IMR-90 (cell line): ENCODE measurements around the gene ITGAE. TPM values are rescaled to one million over a fixed set of nuclear protein-coding genes. Genes with fewer than 3 reads are reported as not detected.

ENCODE experiments used
- ATAC-seq: fragments of 200-7000 bp; cut with Tn5 transposase; 2 replicates; pipeline ENCODE4 v1.9.1; 2020; ENCODE audit warnings: low read depth, mild to moderate bottlenecking, moderate library complexity
- BruUV-seq: library from RNA; stranded (reverse); fragments of 400-500 nt; replicated peaks from 2 replicates; lab custom pipeline; 2021; lab: Mats Ljungman, UMichigan
- CTCF ChIA-PET: fragments of 300-600 bp; formaldehyde crosslinking; extraction: SDS; loops from one replicate; lab custom pipeline; 2021; ENCODE audit warnings: antibody characterized with exemption; lab: Yijun Ruan, JAX
- POLR2A ChIA-PET: fragments of 300-600 bp; sonication (Branson Sonifier 250); formaldehyde crosslinking; loops from one replicate; lab custom pipeline; 2022; ENCODE audit warnings: antibody characterized with exemption; ENCODE audit not compliant: unreplicated experiment; lab: Charles Lee
- DNase-seq: peaks from one replicate; pipeline ENCODE4 v3.0.0; 2013
- H2AFZ ChIP-seq: replicated peaks from 2 replicates; pipeline ENCODE3; 2013; ENCODE audit warnings: low read length, mild to moderate bottlenecking; ENCODE audit not compliant: poor library complexity
- H2AK5ac ChIP-seq: 2 replicates; pipeline ENCODE4 v1.6.1; 2013; ENCODE audit warnings: low read depth, low read length, inconsistent platforms
- H2AK9ac ChIP-seq: replicated peaks from 2 replicates; pipeline ENCODE3; 2013; ENCODE audit warnings: mild to moderate bottlenecking, low read depth, low read length, moderate library complexity; ENCODE audit not compliant: poor library complexity
- H2BK120ac ChIP-seq: 2 replicates; pipeline ENCODE4 v1.6.1; 2013; ENCODE audit warnings: low read depth, low read length, inconsistent platforms
- H2BK15ac ChIP-seq: 3 replicates; pipeline ENCODE4 v1.6.1; 2013; ENCODE audit warnings: low read depth, low read length, inconsistent platforms
- H2BK20ac ChIP-seq: 2 replicates; pipeline ENCODE4 v1.6.1; 2013; ENCODE audit warnings: low read depth, mild to moderate bottlenecking, inconsistent platforms, low read length, moderate library complexity
- H2BK5ac ChIP-seq: 2 replicates; pipeline ENCODE4 v1.6.1; 2013; ENCODE audit warnings: mild to moderate bottlenecking, low read depth, low read length, inconsistent platforms; ENCODE audit not compliant: poor library complexity, severe bottlenecking
- H3K14ac ChIP-seq: replicated peaks from 2 replicates; pipeline ENCODE4 v1.6.1; 2013; ENCODE audit warnings: low read depth, low read length, inconsistent platforms
- H3K18ac ChIP-seq: 2 replicates; pipeline ENCODE4 v1.6.1; 2013; ENCODE audit warnings: low read depth, low read length, control low read depth
- H3K23ac ChIP-seq: 2 replicates; pipeline ENCODE4 v1.6.1; 2013; ENCODE audit warnings: low read depth, low read length, inconsistent platforms
- H3K27ac ChIP-seq: 2 replicates; pipeline ENCODE4 v1.5.1; 2013; ENCODE audit warnings: mild to moderate bottlenecking, control low read depth, low read length; ENCODE audit not compliant: insufficient read depth
- H3K27me3 ChIP-seq: 2 replicates; pipeline ENCODE4 v1.6.1; 2013; ENCODE audit warnings: low read length; ENCODE audit not compliant: control insufficient read depth, insufficient read depth
- H3K36me3 ChIP-seq: 2 replicates; pipeline ENCODE4 v1.6.1; 2013; ENCODE audit warnings: low read length, mixed read lengths; ENCODE audit not compliant: control insufficient read depth, insufficient read depth
- H3K4ac ChIP-seq: 2 replicates; pipeline ENCODE4 v1.6.1; 2013; ENCODE audit warnings: low read depth, low read length, inconsistent platforms
- H3K4me1 ChIP-seq: 2 replicates; pipeline ENCODE4 v1.6.1; 2013; ENCODE audit warnings: low read length, mixed read lengths; ENCODE audit not compliant: control insufficient read depth, insufficient read depth
- H3K4me2 ChIP-seq: 2 replicates; pipeline ENCODE4 v1.6.1; 2013; ENCODE audit warnings: low read depth, mild to moderate bottlenecking, control low read depth, low read length, moderate library complexity
- H3K4me3 ChIP-seq: 2 replicates; pipeline ENCODE4 v1.5.1; 2013; ENCODE audit warnings: low read depth, mild to moderate bottlenecking, control low read depth, low read length, moderate library complexity; ENCODE audit not compliant: insufficient read depth
- H3K56ac ChIP-seq: 2 replicates; pipeline ENCODE4 v1.6.1; 2013; ENCODE audit warnings: low read length, inconsistent platforms; ENCODE audit not compliant: insufficient read depth; ENCODE audit errors: extremely low read depth
- H3K79me1 ChIP-seq, 2 experiments: 2 replicates each; pipeline ENCODE4 v1.6.1; 2013; ENCODE audit warnings: low read length in 2 of 2, inconsistent platforms in 1 of 2, low read depth in 1 of 2
- H3K9ac ChIP-seq: 2 replicates; pipeline ENCODE4 v1.6.1; 2013; ENCODE audit warnings: low read depth, low read length, control low read depth
- H3K9me1 ChIP-seq: 2 replicates; pipeline ENCODE4 v1.6.1; 2013; ENCODE audit warnings: low read length, inconsistent platforms; ENCODE audit not compliant: insufficient read depth
- H3K9me3 ChIP-seq: 2 replicates; pipeline ENCODE4 v1.6.1; 2013; ENCODE audit warnings: low read length; ENCODE audit not compliant: control insufficient read depth, insufficient read depth
- H4K20me1 ChIP-seq: 2 replicates; pipeline ENCODE4 v1.6.1; 2013; ENCODE audit warnings: low read length, inconsistent platforms; ENCODE audit not compliant: insufficient read depth
- H4K5ac ChIP-seq: 2 replicates; pipeline ENCODE4 v1.6.1; 2013; ENCODE audit warnings: mild to moderate bottlenecking, low read depth, low read length, control low read depth
- H4K8ac ChIP-seq, 2 experiments: 2 replicates each; pipeline ENCODE4 v1.6.1; 2013; ENCODE audit warnings: low read depth in 2 of 2, low read length in 2 of 2, control low read depth in 1 of 2, inconsistent platforms in 1 of 2
- H4K91ac ChIP-seq: 2 replicates; pipeline ENCODE4 v1.6.1; 2013; ENCODE audit warnings: low read depth, low read length, inconsistent platforms; ENCODE audit not compliant: insufficient read depth
- BHLHE40 ChIP-seq: fragments of 150-350 bp; IDR thresholded peaks from 2 replicates; pipeline ENCODE4 v1.6.1; 2016; ENCODE audit warnings: mild to moderate bottlenecking, low read depth, low read length
- CEBPB ChIP-seq: IDR thresholded peaks from 2 replicates; pipeline ENCODE4 v1.6.1; 2012; ENCODE audit warnings: low read depth, low read length, improper control_type of control experiment
- CHD1 ChIP-seq: IDR thresholded peaks from 2 replicates; pipeline ENCODE4 v1.6.1; 2012; ENCODE audit warnings: low read depth, low read length, improper control_type of control experiment
- CTCF ChIP-seq: conservative IDR thresholded peaks from 2 replicates; pipeline ENCODE4 v1.5.1; 2012; ENCODE audit warnings: mild to moderate bottlenecking, low read depth, low read length, improper control_type of control experiment
- ELK1 ChIP-seq: fragments of 150-350 bp; IDR thresholded peaks from 2 replicates; pipeline ENCODE4 v1.6.1; 2016; ENCODE audit warnings: low read depth, mild to moderate bottlenecking, low read length, moderate library complexity, borderline replicate concordance
- FOS ChIP-seq: fragments of 150-350 bp; IDR thresholded peaks from 2 replicates; pipeline ENCODE4 v1.6.1; 2016; ENCODE audit warnings: low read depth, low read length
- MAFK ChIP-seq: IDR thresholded peaks from 2 replicates; pipeline ENCODE4 v1.6.1; 2012; ENCODE audit warnings: low read depth, low read length, improper control_type of control experiment
- MAZ ChIP-seq: IDR thresholded peaks from 2 replicates; pipeline ENCODE4 v1.6.1; 2012; ENCODE audit warnings: low read depth, mild to moderate bottlenecking, low read length, improper control_type of control experiment, moderate library complexity, borderline replicate concordance
- MXI1 ChIP-seq: IDR thresholded peaks from 2 replicates; pipeline ENCODE4 v1.6.1; 2012; ENCODE audit warnings: low read depth, mild to moderate bottlenecking, low read length, moderate library complexity, borderline replicate concordance
- NFE2L2 ChIP-seq: fragments of 150-350 bp; IDR thresholded peaks from 2 replicates; pipeline ENCODE4 v1.6.1; 2016; ENCODE audit warnings: low read depth, mild to moderate bottlenecking, low read length
- POLR2A ChIP-seq: IDR thresholded peaks from 2 replicates; pipeline ENCODE4 v1.6.1; 2012; ENCODE audit warnings: mild to moderate bottlenecking, low read depth, low read length
- RAD21 ChIP-seq: IDR thresholded peaks from 2 replicates; pipeline ENCODE4 v1.6.1; 2012; ENCODE audit warnings: low read length, improper control_type of control experiment
- RFX5 ChIP-seq: IDR thresholded peaks from 2 replicates; pipeline ENCODE4 v1.8.0; 2012; ENCODE audit warnings: low read depth, mild to moderate bottlenecking, low read length, moderate library complexity
- SMC3 ChIP-seq: fragments of 150-350 bp; IDR thresholded peaks from 2 replicates; pipeline ENCODE4 v1.6.1; 2016; ENCODE audit warnings: low read depth, mild to moderate bottlenecking, antibody characterized with exemption, low read length, moderate library complexity
- USF2 ChIP-seq: fragments of 150-350 bp; IDR thresholded peaks from 2 replicates; pipeline ENCODE4 v1.6.1; 2017; ENCODE audit warnings: mild to moderate bottlenecking, antibody characterized with exemption, low read length, low read depth
- WGBS, 2 experiments: methylation state at CpG; one replicate each; pipeline versions ENCODE4 v1.1.5 to v1.1.7; 2013; ENCODE audit warnings: missing lambda C conversion rate in 2 of 2; ENCODE audit not compliant: insufficient read length in 1 of 2; ENCODE audit errors: extremely low coverage in 2 of 2; 5-methylcytosine and 5-hydroxymethylcytosine counted together
- dilution Hi-C: fragments of 300-500 bp; cut with HindIII; formaldehyde crosslinking; loops from one replicate; pipeline ENCODE4 v1.14.3; 2018; ENCODE audit warnings: low sequenced_read_pairs; ENCODE audit not compliant: unreplicated experiment
- in situ Hi-C: fragments of 300-500 bp; cut with MboI; formaldehyde crosslinking; loops from 3 replicates; pipeline ENCODE4 v1.14.3; 2019; ENCODE audit warnings: low sequenced_read_pairs, inconsistent platforms, mixed read lengths
- intact Hi-C: fragments of 100-400 bp; cut with micrococcal nuclease; formaldehyde crosslinking; loops from 2 replicates; pipeline ENCODE4 v1.10.0; 2022
- polyA plus RNA-seq, 3 experiments: library from polyadenylated mRNA; depleted of rRNA; stranded (reverse); fragments of >200 nt; gene quantifications; 2 replicates each; pipeline ENCODE4 v1.2.3, GENCODE V29; 2012; ENCODE audit warnings: low replicate concordance in 1 of 3
- total RNA-seq: library from RNA; depleted of rRNA; stranded (reverse); fragments of >200 nt; gene quantifications from 2 replicates; pipeline ENCODE4 v1.2.3, GENCODE V29; 2012

Gene ITGAE
- total and polyA plus RNA-seq, 2 of the 4 experiments (the other 2 are of a cell fraction): 54.1 to 60.8 TPM

GRCh38 chr17:3815122-3815521 is 14.1 kb upstream of the ITGAE start:
- Histone ChIP-seq H2BK15ac (no peak overlapping the region), H2AK9ac (no peak overlapping the region), H3K9me3 (no peaks in the 10 kb centered on the region), H4K91ac (no peak overlapping the region), H3K27ac (no peak overlapping the region), H3K9ac (no peak overlapping the region), H3K4me1 (no peaks in the 10 kb centered on the region), H4K5ac (no peak overlapping the region), H3K4me2 (no peak overlapping the region), H2BK120ac (no peak overlapping the region), H3K4ac (no peak overlapping the region), H3K18ac (no peak overlapping the region), H3K23ac (no peak overlapping the region), H3K27me3 (no peaks in the 10 kb centered on the region), H2AFZ (no peak overlapping the region), H3K79me1 (peaks cover 3 to 6% of the 10 kb centered on the region in 2 experiments; a peak in 1 of 4 replicates), H2AK5ac (no peak overlapping the region), H2BK5ac (no peak overlapping the region), H3K14ac (no peak overlapping the region), H4K20me1 (no peaks in the 10 kb centered on the region), H2BK20ac (no peak overlapping the region), H3K36me3 (peaks cover 50% of the 10 kb centered on the region), H3K4me3 (no peak overlapping the region), H3K9me1 (peaks cover 3% of the 10 kb centered on the region; the same call in 1 of the 2 replicates), H4K8ac (no peak overlapping the region), H3K56ac (no peak overlapping the region)
- ChIA-PET POLR2A (no interaction called here), CTCF (interaction anchor here (0.6 kb wide), 1 partner anchor 187 kb away, joined by 3 read pairs; no protein-coding TSS in a partner anchor)
- WGBS, 2 experiments: 100% methylated on average over 1 of the region's 6 CpGs; no CpG with 5 or more reads in 1 of the 2 experiments
- intact Hi-C loops: no loop called here
- TF ChIP-seq SMC3: no peak
- no peak for TF ChIP-seq BHLHE40
- no peak for TF ChIP-seq MXI1
- TF ChIP-seq FOS: no peak
- no peak for TF ChIP-seq NFE2L2
- TF ChIP-seq CEBPB: no peak
- no peak for TF ChIP-seq MAFK
- no peak for TF ChIP-seq CTCF
- no peak for TF ChIP-seq RFX5
- no peak for TF ChIP-seq CHD1
- no peak for TF ChIP-seq RAD21
- no peak for TF ChIP-seq USF2
- TF ChIP-seq ELK1: no peak
- TF ChIP-seq MAZ: no peak
- TF ChIP-seq POLR2A: no peak
- BruUV-seq: no TSS peak
- in situ Hi-C loops: loop anchor here (25.0 kb wide), 1 partner anchor 778 kb away; no protein-coding TSS in a partner anchor
- no peak for ATAC-seq
- dilution Hi-C loops: no loop called here
- DNase-seq: no peak
